SU-DHL-6 (cell line): Measurements from ENCODE around the gene PCDHGA5.
"Not testable (repeated sequence)": the region's sequence is repeated elsewhere in the genome, so short reads cannot be mapped to it uniquely, and the experiment has no call there.

Source experiments
- H2AFZ ChIP-seq: fragments of 200-600 bp; sonication (generic); 2 replicates; pipeline ENCODE4 v1.6.1; 2014; ENCODE audit warnings: low read depth, mild to moderate bottlenecking, moderate library complexity, mixed read lengths, antibody characterized with exemption, low read length; ENCODE audit not compliant: severe bottlenecking
- H3F3A ChIP-seq: fragments of 200-600 bp; shearing (Covaris generic); 2 replicates; pipeline ENCODE4 v1.6.0; 2016; ENCODE audit warnings: antibody characterized with exemption, mild to moderate bottlenecking; ENCODE audit not compliant: insufficient read depth
- H3K27ac ChIP-seq: fragments of 200-600 bp; sonication (generic); 2 replicates; pipeline ENCODE4 v1.5.1; 2016; ENCODE audit warnings: low read depth, mild to moderate bottlenecking, low read length, moderate library complexity, mixed read lengths
- H3K27me3 ChIP-seq: fragments of 200-600 bp; sonication (generic), shearing (Covaris generic); 2 replicates; pipeline ENCODE4 v1.6.0; 2014; ENCODE audit warnings: mild to moderate bottlenecking, low read length
- H3K36me3 ChIP-seq: fragments of 200-600 bp; sonication (generic); 2 replicates; pipeline ENCODE4 v1.6.1; 2014; ENCODE audit warnings: mild to moderate bottlenecking, low read length, mixed read lengths
- H3K4me2 ChIP-seq: fragments of 300-600, 200-600 bp; shearing (Covaris generic), sonication (generic); 2 replicates; pipeline ENCODE4 v1.6.0; 2014; ENCODE audit warnings: low read length, low read depth, mild to moderate bottlenecking; ENCODE audit not compliant: poor library complexity, severe bottlenecking
- H3K4me3 ChIP-seq: fragments of 200-600 bp; sonication (generic); 2 replicates; pipeline ENCODE4 v1.5.1; 2014; ENCODE audit warnings: antibody characterized with exemption, low read length, mild to moderate bottlenecking, mixed read lengths; ENCODE audit not compliant: insufficient read depth, poor library complexity, severe bottlenecking
- H3K79me2 ChIP-seq: fragments of 200-600 bp; sonication (generic); 2 replicates; pipeline ENCODE4 v1.6.1; 2014; ENCODE audit warnings: mild to moderate bottlenecking, low read length, moderate library complexity; ENCODE audit not compliant: insufficient read depth
- H3K9ac ChIP-seq: fragments of 200-600 bp; sonication (generic); 2 replicates; pipeline ENCODE4 v1.7.0; 2014; ENCODE audit warnings: mild to moderate bottlenecking, low read length
- H3K9me2 ChIP-seq: fragments of 200-600 bp; sonication (generic); replicated peaks from 2 replicates; pipeline ENCODE4 v1.6.1; 2014; ENCODE audit warnings: low read length; ENCODE audit not compliant: insufficient read depth
- H3K9me3 ChIP-seq: fragments of 200-600 bp; sonication (generic); 2 replicates; pipeline ENCODE4 v1.6.1; 2014; ENCODE audit warnings: low read length, mixed read lengths; ENCODE audit not compliant: insufficient read depth
- H4K20me1 ChIP-seq: fragments of 200-600 bp; sonication (generic); 2 replicates; pipeline ENCODE4 v1.6.1; 2014; ENCODE audit warnings: low read depth, mild to moderate bottlenecking, antibody characterized with exemption, low read length, moderate library complexity, mixed read lengths
- EZH2phosphoT487 ChIP-seq: fragments of 200-600 bp; sonication (generic), shearing (Covaris generic); conservative IDR thresholded peaks from 2 replicates; pipeline ENCODE4 v1.6.1; 2018; ENCODE audit warnings: mild to moderate bottlenecking, antibody characterized with exemption, low read length, moderate library complexity, mixed read lengths
- TF ChIP-seq, protein P1 (sequence below): fragments of 200-600 bp; sonication (generic); IDR thresholded peaks from one replicate; pipeline ENCODE4 v1.5.1; 2017; ENCODE audit warnings: antibody characterized with exemption, mild to moderate bottlenecking, low read length, moderate library complexity; ENCODE audit not compliant: insufficient read depth, poor library complexity, severe bottlenecking

The PCDHGA5 gene

DNA sequence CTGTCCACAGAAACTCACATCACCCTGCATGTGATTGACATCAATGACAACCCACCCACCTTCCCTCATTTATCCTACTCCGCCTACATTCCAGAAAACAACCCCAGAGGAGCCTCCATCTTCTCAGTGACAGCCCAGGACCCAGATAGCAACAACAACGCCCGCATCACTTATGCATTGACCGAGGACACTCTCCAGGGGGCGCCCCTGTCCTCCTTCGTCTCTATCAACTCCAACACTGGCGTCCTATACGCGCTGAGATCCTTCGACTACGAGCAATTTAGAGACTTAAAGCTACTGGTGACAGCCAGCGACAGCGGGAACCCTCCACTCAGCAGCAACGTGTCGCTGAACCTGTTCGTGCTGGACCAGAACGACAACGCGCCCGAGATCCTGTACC is 18.6 kb upstream of the PCDHGA5 start:
- H2AFZ ChIP-seq: no peak overlapping the region
- H3K79me2 ChIP-seq: no peaks in the 10 kb centered on the region
- no peak overlapping the region for H3K9ac ChIP-seq
- no peaks in the 10 kb centered on the region for H3F3A ChIP-seq
- H3K4me3 ChIP-seq: no peak overlapping the region
- H3K36me3 ChIP-seq: no peaks in the 10 kb centered on the region
- TF ChIP-seq, protein P1, sequence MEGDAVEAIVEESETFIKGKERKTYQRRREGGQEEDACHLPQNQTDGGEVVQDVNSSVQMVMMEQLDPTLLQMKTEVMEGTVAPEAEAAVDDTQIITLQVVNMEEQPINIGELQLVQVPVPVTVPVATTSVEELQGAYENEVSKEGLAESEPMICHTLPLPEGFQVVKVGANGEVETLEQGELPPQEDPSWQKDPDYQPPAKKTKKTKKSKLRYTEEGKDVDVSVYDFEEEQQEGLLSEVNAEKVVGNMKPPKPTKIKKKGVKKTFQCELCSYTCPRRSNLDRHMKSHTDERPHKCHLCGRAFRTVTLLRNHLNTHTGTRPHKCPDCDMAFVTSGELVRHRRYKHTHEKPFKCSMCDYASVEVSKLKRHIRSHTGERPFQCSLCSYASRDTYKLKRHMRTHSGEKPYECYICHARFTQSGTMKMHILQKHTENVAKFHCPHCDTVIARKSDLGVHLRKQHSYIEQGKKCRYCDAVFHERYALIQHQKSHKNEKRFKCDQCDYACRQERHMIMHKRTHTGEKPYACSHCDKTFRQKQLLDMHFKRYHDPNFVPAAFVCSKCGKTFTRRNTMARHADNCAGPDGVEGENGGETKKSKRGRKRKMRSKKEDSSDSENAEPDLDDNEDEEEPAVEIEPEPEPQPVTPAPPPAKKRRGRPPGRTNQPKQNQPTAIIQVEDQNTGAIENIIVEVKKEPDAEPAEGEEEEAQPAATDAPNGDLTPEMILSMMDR: no peak
- no peak for TF ChIP-seq EZH2phosphoT487
- no peaks in the 10 kb centered on the region for H3K9me3 ChIP-seq
- H3K27me3 ChIP-seq: no peaks in the 10 kb centered on the region
- H3K27ac ChIP-seq: no peak overlapping the region
- H3K9me2 ChIP-seq: no peaks in the 10 kb centered on the region
- no peak overlapping the region for H3K4me2 ChIP-seq
- H4K20me1 ChIP-seq: no peaks in the 10 kb centered on the region

DNA sequence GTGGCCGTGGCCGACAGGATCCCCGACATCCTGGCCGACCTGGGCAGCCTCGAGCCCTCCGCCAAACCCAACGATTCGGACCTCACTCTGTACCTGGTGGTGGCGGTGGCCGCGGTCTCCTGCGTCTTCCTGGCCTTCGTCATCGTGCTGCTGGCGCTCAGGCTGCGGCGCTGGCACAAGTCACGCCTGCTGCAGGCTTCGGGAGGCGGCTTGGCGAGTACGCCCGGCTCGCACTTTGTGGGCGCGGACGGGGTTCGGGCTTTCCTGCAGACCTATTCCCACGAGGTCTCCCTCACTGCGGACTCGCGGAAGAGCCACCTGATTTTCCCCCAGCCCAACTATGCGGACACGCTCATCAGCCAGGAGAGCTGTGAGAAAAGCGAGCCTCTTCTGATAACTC is 17.9 kb upstream of the PCDHGA5 start:
- not testable (repeated sequence) for H4K20me1 ChIP-seq, H3K36me3 ChIP-seq, H3K27ac ChIP-seq, H3K9ac ChIP-seq, H3K9me2 ChIP-seq, H3K79me2 ChIP-seq, H3K4me3 ChIP-seq, H2AFZ ChIP-seq, H3K4me2 ChIP-seq, H3F3A ChIP-seq, H3K9me3 ChIP-seq, H3K27me3 ChIP-seq

DNA sequence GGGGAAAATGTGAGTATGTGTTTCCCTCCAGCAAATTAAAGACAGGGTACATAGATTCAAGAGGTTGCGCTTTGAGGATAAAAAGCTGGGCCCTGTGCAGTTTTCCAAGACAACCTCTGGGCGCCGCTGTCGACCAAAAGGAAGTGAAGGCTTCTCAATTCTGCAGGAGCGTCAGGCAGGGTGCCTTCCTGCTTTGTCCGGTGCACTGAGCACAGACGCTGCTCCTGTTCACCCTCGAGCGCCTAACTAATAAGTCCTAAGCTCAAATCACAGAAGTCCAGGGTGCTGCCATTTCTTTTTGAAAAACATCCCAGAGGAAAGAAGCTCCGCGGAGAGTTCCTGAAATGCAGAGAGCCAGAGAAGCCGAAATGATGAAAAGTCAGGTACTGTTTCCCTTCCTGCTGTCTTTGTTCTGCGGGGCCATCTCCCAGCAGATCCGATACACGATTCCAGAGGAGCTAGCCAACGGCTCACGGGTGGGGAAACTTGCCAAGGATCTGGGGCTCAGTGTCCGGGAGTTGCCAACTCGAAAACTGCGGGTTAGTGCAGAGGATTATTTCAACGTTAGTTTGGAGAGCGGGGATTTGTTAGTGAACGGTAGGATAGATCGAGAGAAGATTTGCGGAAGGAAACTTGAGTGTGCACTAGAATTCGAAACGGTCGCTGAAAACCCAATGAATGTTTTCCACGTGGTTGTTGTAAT is 13.9 kb upstream of the PCDHGA5 start, which contains the start of gene PCDHGB1:
Gene PCDHGB1, plus strand, starts transcription at position 183 of the 703 bp plus-strand sequence. Its CDS starts 162 bp downstream, at position 345.
- H3K9ac ChIP-seq: peak within 1 kb of the TSS; percentile 30; the same call in 1 of the 2 replicates
- H3K4me2 ChIP-seq: peak within 1 kb of the TSS; percentile 46

DNA sequence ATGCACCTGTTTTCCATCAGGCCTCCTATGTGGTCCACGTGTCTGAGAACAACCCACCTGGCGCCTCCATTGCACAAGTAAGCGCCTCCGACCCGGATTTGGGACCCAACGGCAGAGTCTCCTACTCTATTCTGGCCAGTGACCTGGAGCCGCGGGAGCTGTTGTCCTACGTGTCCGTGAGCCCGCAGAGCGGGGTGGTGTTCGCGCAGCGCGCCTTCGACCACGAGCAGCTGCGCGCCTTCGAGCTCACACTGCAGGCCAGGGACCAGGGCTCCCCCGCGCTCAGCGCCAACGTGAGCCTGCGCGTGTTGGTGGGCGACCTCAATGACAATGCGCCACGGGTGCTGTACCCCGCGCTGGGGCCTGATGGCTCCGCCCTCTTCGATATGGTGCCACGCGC is 12.4 kb upstream of the PCDHGA5 start:
- no peaks in the 10 kb centered on the region for H3K9me3 ChIP-seq
- H3F3A ChIP-seq: 0 out of 2 replicates have a peak, but pooled peaks cover 5% of the 10 kb centered on the region
- TF ChIP-seq EZH2phosphoT487: no peak
- TF ChIP-seq, protein P1: no peak

More for the DNA sequence above, 13.9 kb upstream of the PCDHGA5 start, which contains the start of gene PCDHGB1:
- TF ChIP-seq EZH2phosphoT487: no peak
- TF ChIP-seq, protein P1: peak; percentile 46
- Histone ChIP-seq H3K79me2 (no peaks in the 10 kb centered on the region), H3F3A (0 out of 2 replicates have a peak, but pooled peaks cover 5% of the 10 kb centered on the region), H3K27me3 (no peaks in the 10 kb centered on the region), H3K36me3 (no peaks in the 10 kb centered on the region), H3K9me2 (no peaks in the 10 kb centered on the region), H3K27ac (no peak within 1 kb of the TSS), H3K9me3 (no peaks in the 10 kb centered on the region), H2AFZ (peak within 1 kb of the TSS; percentile 69), H3K4me3 (peak within 1 kb of the TSS; percentile 38), H4K20me1 (no peaks in the 10 kb centered on the region)

More for the DNA sequence above, 12.4 kb upstream of the PCDHGA5 start:
- Histone ChIP-seq H3K4me3 (no peak overlapping the region), H3K79me2 (no peaks in the 10 kb centered on the region), H3K36me3 (no peaks in the 10 kb centered on the region), H3K9ac (no peak overlapping the region), H2AFZ (no peak overlapping the region), H3K27ac (no peak overlapping the region), H3K4me2 (no peak overlapping the region), H4K20me1 (no peaks in the 10 kb centered on the region), H3K27me3 (no peaks in the 10 kb centered on the region), H3K9me2 (no peaks in the 10 kb centered on the region)
